A549 (cell line): Measurements from ENCODE around the gene RNASE12.

Experiments used
- BHLHE40 ChIP-seq: IDR thresholded peaks from 2 replicates; pipeline ENCODE4 v1.6.1; 2012; ENCODE audit warnings: low read depth, low read length, inconsistent platforms
- CEBPB ChIP-seq, 2 experiments: fragments of >200 bp in 1 of 2; sonication (Bioruptor Twin) in 1 of 2; formaldehyde crosslinking in 1 of 2; IDR thresholded peaks; 2 replicates each; pipeline ENCODE4 v1.6.1; 2012 to 2016
- FOSB ChIP-seq: fragments of 250-450 bp; sonication (Bioruptor Pico); IDR thresholded peaks from 2 replicates; pipeline ENCODE4 v1.5.0; 2020; ENCODE audit warnings: mild to moderate bottlenecking, moderate library complexity
- JUNB ChIP-seq: fragments of >200 bp; sonication (Bioruptor Twin); formaldehyde crosslinking; IDR thresholded peaks from 2 replicates; pipeline ENCODE4 v1.6.1; 2016
- POLR2A ChIP-seq: IDR thresholded peaks from 2 replicates; pipeline ENCODE4 v1.6.1; 2012; ENCODE audit warnings: mild to moderate bottlenecking, low read length
- RAD21 ChIP-seq, 2 experiments: fragments of >200 bp in 1 of 2; sonication (Bioruptor Twin) in 1 of 2; formaldehyde crosslinking in 1 of 2; IDR thresholded peaks in 1 of 2; conservative IDR thresholded peaks in 1 of 2; 2 replicates in 1 of 2; 3 replicates in 1 of 2; pipeline ENCODE4 v1.6.1; 2012 to 2018; ENCODE audit warnings: inconsistent platforms in 1 of 2
- RCOR1 ChIP-seq: fragments of 150-350 bp; IDR thresholded peaks from 2 replicates; pipeline ENCODE4 v1.6.1; 2014; ENCODE audit warnings: antibody characterized with exemption, low read length, low read depth
- SREBF2 ChIP-seq: fragments of 450-650 bp; IDR thresholded peaks from 2 replicates; pipeline ENCODE4 v1.6.1; 2014; ENCODE audit warnings: mild to moderate bottlenecking, moderate library complexity
- ZFP36 ChIP-seq: fragments of 450-650 bp; IDR thresholded peaks from 2 replicates; pipeline ENCODE4 v1.6.1; 2014; ENCODE audit warnings: borderline replicate concordance; ENCODE audit not compliant: partially characterized antibody
- ZNF302 ChIP-seq: fragments of 250-450 bp; sonication (Bioruptor Pico); IDR thresholded peaks from 2 replicates; pipeline ENCODE4 v1.9.0; 2021; ENCODE audit warnings: inconsistent platforms, mild to moderate bottlenecking, moderate library complexity
- TF ChIP-seq, protein P1 (sequence below): fragments of 200-600 bp; sonication (generic); IDR thresholded peaks from 2 replicates; pipeline ENCODE4 v1.6.1; 2016; ENCODE audit warnings: antibody characterized with exemption, mild to moderate bottlenecking, moderate library complexity
- TF ChIP-seq, protein P2 (sequence below): fragments of >200 bp; sonication (Bioruptor Twin); formaldehyde crosslinking; IDR thresholded peaks from 3 replicates; pipeline ENCODE4 v1.5.1; 2016
- TF ChIP-seq, protein P3 (sequence below): fragments of 450-650 bp; IDR thresholded peaks from 2 replicates; pipeline ENCODE4 v1.6.1; 2014; ENCODE audit warnings: antibody characterized with exemption

DNA sequence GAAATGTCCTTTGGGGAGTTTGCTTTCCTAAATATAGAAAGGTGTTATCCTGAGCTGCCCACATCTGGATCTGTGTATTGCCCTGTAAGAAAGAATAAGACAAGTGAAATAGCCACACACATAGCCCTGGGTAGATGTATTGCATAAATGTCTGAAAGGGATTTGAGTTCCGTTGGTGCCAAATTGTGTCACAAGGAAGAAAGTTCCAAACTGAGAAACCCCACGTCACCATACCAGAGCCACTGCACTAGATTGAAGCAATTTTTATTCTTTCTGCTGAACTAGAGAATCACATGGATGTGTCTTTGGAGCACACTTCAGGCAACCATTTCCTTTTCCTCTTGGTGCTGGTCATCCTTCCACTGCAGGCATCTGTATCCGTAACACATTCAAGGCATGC, 35.3 kb downstream of the RNASE12 start:
- no peak for TF ChIP-seq SREBF2
- TF ChIP-seq ZFP36: no peak
- TF ChIP-seq ZNF302: no peak
- TF ChIP-seq, protein P1, sequence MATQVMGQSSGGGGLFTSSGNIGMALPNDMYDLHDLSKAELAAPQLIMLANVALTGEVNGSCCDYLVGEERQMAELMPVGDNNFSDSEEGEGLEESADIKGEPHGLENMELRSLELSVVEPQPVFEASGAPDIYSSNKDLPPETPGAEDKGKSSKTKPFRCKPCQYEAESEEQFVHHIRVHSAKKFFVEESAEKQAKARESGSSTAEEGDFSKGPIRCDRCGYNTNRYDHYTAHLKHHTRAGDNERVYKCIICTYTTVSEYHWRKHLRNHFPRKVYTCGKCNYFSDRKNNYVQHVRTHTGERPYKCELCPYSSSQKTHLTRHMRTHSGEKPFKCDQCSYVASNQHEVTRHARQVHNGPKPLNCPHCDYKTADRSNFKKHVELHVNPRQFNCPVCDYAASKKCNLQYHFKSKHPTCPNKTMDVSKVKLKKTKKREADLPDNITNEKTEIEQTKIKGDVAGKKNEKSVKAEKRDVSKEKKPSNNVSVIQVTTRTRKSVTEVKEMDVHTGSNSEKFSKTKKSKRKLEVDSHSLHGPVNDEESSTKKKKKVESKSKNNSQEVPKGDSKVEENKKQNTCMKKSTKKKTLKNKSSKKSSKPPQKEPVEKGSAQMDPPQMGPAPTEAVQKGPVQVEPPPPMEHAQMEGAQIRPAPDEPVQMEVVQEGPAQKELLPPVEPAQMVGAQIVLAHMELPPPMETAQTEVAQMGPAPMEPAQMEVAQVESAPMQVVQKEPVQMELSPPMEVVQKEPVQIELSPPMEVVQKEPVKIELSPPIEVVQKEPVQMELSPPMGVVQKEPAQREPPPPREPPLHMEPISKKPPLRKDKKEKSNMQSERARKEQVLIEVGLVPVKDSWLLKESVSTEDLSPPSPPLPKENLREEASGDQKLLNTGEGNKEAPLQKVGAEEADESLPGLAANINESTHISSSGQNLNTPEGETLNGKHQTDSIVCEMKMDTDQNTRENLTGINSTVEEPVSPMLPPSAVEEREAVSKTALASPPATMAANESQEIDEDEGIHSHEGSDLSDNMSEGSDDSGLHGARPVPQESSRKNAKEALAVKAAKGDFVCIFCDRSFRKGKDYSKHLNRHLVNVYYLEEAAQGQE: no peak
- TF ChIP-seq, protein P2, sequence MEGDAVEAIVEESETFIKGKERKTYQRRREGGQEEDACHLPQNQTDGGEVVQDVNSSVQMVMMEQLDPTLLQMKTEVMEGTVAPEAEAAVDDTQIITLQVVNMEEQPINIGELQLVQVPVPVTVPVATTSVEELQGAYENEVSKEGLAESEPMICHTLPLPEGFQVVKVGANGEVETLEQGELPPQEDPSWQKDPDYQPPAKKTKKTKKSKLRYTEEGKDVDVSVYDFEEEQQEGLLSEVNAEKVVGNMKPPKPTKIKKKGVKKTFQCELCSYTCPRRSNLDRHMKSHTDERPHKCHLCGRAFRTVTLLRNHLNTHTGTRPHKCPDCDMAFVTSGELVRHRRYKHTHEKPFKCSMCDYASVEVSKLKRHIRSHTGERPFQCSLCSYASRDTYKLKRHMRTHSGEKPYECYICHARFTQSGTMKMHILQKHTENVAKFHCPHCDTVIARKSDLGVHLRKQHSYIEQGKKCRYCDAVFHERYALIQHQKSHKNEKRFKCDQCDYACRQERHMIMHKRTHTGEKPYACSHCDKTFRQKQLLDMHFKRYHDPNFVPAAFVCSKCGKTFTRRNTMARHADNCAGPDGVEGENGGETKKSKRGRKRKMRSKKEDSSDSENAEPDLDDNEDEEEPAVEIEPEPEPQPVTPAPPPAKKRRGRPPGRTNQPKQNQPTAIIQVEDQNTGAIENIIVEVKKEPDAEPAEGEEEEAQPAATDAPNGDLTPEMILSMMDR: no peak
- no peak for TF ChIP-seq BHLHE40
- TF ChIP-seq POLR2A: no peak
- no peak for TF ChIP-seq RAD21 (conservative IDR thresholded peaks at IDR 0.05 in 1 of 2, IDR thresholded peaks at IDR 0.05 in 1 of 2)
- TF ChIP-seq, protein P3, sequence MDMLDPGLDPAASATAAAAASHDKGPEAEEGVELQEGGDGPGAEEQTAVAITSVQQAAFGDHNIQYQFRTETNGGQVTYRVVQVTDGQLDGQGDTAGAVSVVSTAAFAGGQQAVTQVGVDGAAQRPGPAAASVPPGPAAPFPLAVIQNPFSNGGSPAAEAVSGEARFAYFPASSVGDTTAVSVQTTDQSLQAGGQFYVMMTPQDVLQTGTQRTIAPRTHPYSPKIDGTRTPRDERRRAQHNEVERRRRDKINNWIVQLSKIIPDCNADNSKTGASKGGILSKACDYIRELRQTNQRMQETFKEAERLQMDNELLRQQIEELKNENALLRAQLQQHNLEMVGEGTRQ: no peak
- TF ChIP-seq CEBPB (IDR thresholded peaks at IDR 0.05): no peak
- no peak for TF ChIP-seq FOSB (CRISPR knock-in tag)
- no peak for TF ChIP-seq RCOR1
- TF ChIP-seq JUNB: no peak
